Nephron progenitor cell (in vitro differentiated cells): Measurements from ENCODE around the gene BMPER.
A peak's percentile ranks its signal among the peaks of the same experiment; 100 is the strongest.

Experiments used
- DNase-seq: peaks from one replicate; pipeline ENCODE4 v3.0.0; 2021
- H3K27ac Mint-ChIP-seq: 2 replicates; pipeline ENCODE4 v1.8.0; 2021; ENCODE audit warnings: mild to moderate bottlenecking, moderate library complexity, mixed read lengths
- H3K27me3 Mint-ChIP-seq: 2 replicates; pipeline ENCODE4 v1.8.0; 2021; ENCODE audit warnings: mild to moderate bottlenecking, low read depth, mixed read lengths; ENCODE audit not compliant: poor library complexity
- H3K36me3 Mint-ChIP-seq: 2 replicates; pipeline ENCODE4 v1.8.0; 2021; ENCODE audit warnings: low read depth, mixed read lengths
- H3K4me1 Mint-ChIP-seq: 2 replicates; pipeline ENCODE4 v1.8.0; 2021; ENCODE audit warnings: mixed read lengths
- H3K4me3 Mint-ChIP-seq: 2 replicates; pipeline ENCODE4 v1.8.0; 2021; ENCODE audit warnings: mild to moderate bottlenecking, moderate library complexity, mixed read lengths
- H3K9me3 Mint-ChIP-seq: 2 replicates; pipeline ENCODE4 v1.8.0; 2021; ENCODE audit warnings: mild to moderate bottlenecking, moderate library complexity, mixed read lengths
- TF ChIP-seq, protein P1 (sequence below): fragments of 200-600 bp; sonication (generic); IDR thresholded peaks from 2 replicates; pipeline ENCODE4 v1.5.0; 2021; ENCODE audit warnings: antibody characterized with exemption

Gene BMPER

DNA sequence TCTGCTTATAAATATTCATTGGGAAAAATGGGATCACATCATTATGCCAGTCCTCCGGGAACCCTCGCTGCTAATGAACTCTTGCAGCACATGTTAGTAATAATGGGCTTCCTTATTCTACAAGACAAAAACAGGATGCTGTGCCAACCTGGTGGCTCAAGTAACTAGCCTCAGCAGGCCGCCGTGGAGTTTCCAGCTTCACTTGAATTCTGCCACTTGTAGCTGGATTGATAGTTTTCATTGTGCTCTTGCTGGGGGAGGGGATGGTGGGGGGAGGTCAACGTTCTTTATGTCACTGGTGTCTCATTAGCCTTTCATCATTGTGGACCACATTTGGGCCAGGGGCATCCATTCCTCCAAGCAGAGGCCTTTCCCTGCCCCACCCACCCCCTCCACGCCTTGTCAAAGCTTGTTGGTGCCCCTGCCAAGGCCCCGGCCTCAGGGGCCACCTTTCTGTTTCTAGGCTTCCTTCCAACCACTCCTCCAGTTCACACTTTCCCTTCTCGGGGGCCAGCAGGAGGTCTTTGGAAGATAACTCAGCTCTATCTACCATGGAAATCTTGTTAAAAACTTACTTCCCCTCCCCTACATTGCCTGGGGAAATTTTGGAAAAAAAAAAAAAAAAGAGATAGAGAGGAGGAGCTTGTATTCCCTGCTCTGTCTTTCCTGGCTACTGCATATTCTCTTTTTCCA, 153.9 kb downstream of the BMPER start:
- Mint-ChIP-seq H3K36me3 (peaks cover 5% of the 10 kb centered on the region), H3K4me1 (peaks cover 20% of the 10 kb centered on the region), H3K27me3 (no peaks in the 10 kb centered on the region), H3K9me3 (no peaks in the 10 kb centered on the region), H3K27ac (no peak overlapping the region), H3K4me3 (no peak overlapping the region)
- no peak for DNase-seq
- TF ChIP-seq, protein P1, sequence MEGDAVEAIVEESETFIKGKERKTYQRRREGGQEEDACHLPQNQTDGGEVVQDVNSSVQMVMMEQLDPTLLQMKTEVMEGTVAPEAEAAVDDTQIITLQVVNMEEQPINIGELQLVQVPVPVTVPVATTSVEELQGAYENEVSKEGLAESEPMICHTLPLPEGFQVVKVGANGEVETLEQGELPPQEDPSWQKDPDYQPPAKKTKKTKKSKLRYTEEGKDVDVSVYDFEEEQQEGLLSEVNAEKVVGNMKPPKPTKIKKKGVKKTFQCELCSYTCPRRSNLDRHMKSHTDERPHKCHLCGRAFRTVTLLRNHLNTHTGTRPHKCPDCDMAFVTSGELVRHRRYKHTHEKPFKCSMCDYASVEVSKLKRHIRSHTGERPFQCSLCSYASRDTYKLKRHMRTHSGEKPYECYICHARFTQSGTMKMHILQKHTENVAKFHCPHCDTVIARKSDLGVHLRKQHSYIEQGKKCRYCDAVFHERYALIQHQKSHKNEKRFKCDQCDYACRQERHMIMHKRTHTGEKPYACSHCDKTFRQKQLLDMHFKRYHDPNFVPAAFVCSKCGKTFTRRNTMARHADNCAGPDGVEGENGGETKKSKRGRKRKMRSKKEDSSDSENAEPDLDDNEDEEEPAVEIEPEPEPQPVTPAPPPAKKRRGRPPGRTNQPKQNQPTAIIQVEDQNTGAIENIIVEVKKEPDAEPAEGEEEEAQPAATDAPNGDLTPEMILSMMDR: no peak

DNA sequence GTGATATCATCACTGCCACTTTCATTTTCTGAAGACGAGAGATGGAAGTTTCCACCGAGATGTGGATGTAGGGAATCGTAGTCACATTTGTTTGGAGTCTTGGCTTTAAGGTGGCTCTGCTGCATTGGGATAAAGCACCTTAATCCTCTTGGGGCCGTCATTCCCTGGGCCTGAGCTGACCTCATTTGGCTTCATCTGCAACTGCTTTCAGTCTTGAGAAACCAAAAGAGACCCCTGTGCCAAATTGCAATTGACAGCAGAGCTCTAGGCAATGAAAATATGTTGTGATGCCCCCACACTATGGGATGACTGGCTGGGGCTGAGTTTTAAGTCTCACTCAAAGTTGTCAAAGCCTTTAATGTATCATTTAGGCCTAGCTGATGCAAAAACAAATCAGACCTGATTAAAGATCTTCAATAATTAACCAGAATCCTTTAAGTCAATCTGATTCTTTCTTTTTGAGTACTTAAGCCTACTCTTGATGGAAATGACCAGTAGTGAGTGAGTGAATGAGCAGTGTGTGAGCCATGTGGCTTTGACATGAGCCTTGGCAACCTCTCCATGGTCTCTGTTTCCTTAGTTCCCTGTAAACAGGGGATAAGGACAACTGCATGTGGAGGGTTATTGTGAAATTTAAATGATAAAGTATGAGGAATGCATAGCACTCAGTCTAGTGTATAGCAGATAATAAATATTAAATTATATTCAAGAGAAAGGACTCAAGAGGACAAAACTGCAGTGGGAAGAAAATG, 155.0 kb downstream of the BMPER start:
- H3K36me3 Mint-ChIP-seq: peaks cover 5% of the 10 kb centered on the region
- peaks cover 20% of the 10 kb centered on the region for H3K4me1 Mint-ChIP-seq
- no peaks in the 10 kb centered on the region for H3K27me3 Mint-ChIP-seq
- H3K9me3 Mint-ChIP-seq: no peaks in the 10 kb centered on the region
- no peak overlapping the region for H3K4me3 Mint-ChIP-seq
- peak overlapping the region; percentile 20 for H3K27ac Mint-ChIP-seq
- TF ChIP-seq, protein P1: no peak
- no peak for DNase-seq

DNA sequence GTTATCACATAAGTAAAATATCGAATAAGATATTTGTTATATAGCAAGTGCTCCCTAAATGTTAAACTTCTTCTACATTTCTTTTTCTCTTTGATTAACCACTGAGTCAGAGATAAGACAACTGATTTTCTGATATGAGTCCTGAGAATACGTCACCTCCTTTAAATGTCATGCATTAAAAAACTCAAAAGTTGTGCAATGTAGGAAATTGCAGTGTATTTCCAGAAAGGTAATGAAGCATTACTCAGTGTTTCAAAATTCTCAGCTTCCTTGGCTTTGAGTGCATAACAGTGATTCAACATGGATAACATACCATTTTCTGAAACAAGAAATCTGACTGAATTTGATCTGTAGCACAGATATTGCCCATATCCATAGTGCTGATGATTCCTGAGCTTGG, 155.8 kb downstream of the BMPER start:
- Mint-ChIP-seq H3K4me3 (no peak overlapping the region), H3K27me3 (no peaks in the 10 kb centered on the region), H3K27ac (no peak overlapping the region), H3K4me1 (peaks cover 20% of the 10 kb centered on the region), H3K9me3 (no peaks in the 10 kb centered on the region), H3K36me3 (no peaks in the 10 kb centered on the region)
- DNase-seq: no peak
- TF ChIP-seq, protein P1: no peak

DNA sequence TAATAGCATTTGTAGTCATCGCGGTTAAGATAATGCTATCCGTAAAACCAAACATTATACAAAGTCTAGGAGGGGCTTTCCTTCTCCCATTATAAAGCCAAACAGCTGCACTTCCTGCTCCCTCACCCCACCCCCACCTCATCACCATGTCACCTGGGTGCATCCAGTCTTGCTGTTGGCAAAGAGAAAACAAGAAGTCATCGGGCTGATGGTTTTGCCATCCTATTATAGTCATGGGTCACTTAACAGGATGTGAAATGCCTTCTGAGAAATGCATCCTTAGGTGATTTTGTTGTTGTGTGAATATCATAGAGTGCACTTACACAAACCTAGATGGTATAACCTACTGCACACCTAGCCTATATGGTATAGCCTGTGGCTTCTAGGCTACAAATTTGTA, 157.0 kb downstream of the BMPER start:
- no peaks in the 10 kb centered on the region for H3K27me3 Mint-ChIP-seq
- TF ChIP-seq, protein P1: no peak
- no peak overlapping the region for H3K27ac Mint-ChIP-seq
- H3K4me1 Mint-ChIP-seq: peaks cover 30% of the 10 kb centered on the region
- no peaks in the 10 kb centered on the region for H3K9me3 Mint-ChIP-seq
- DNase-seq: no peak
- H3K4me3 Mint-ChIP-seq: no peak overlapping the region
- H3K36me3 Mint-ChIP-seq: no peaks in the 10 kb centered on the region

DNA sequence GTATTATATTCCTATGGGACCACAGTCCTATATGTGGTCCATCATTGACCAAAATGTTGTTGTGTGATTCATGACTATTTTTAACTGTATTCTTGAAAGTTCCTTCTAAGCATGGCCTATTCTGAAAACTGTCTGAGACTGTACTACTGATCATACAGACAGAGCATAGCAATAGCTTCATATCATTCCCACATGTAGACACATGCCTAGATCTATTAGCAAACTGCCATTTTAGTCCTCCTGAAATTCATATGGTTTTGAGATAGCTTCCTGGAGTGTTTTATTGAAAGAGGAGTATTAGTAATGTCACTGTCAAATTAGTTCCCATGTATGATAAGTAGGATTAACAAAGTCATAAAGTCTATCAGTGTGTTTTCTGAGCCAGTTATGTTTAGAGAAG, 157.5 kb downstream of the BMPER start:
- TF ChIP-seq, protein P1: no peak
- DNase-seq: no peak
- Mint-ChIP-seq H3K27me3 (no peaks in the 10 kb centered on the region), H3K4me1 (peaks cover 35% of the 10 kb centered on the region), H3K9me3 (no peaks in the 10 kb centered on the region), H3K4me3 (no peak overlapping the region), H3K27ac (no peak overlapping the region), H3K36me3 (no peaks in the 10 kb centered on the region)
